PC-9 (cell line): Measurements from ENCODE around the gene DPEP1. TPM values are rescaled to one million over a fixed set of nuclear protein-coding genes. Genes with fewer than 3 reads are reported as not detected.

Source experiments
- BruUV-seq: library from RNA; stranded (reverse); fragments of 400-500 nt; replicated peaks from 2 replicates; lab custom pipeline; 2021; lab: Mats Ljungman, UMichigan
- CTCF ChIA-PET: fragments of 300-600 bp; sonication (Branson Sonifier 250); formaldehyde crosslinking; loops from one replicate; lab custom pipeline; 2022; ENCODE audit warnings: antibody characterized with exemption; lab: Charles Lee
- POLR2A ChIA-PET: fragments of 300-600 bp; sonication (Branson Sonifier 250); formaldehyde crosslinking; loops from one replicate; lab custom pipeline; 2022; ENCODE audit warnings: antibody characterized with exemption; ENCODE audit not compliant: unreplicated experiment; lab: Charles Lee
- DNase-seq, 2 experiments: peaks; one replicate each; pipeline versions ENCODE4 v3.0.0 to v3.0.0-alpha.2; 2015 to 2022; ENCODE audit warnings: mixed read lengths in 1 of 2
- H2AFZ ChIP-seq: fragments of 200-600 bp; sonication (generic); 2 replicates; pipeline ENCODE4 v1.8.1; 2017; ENCODE audit warnings: antibody characterized with exemption
- H3F3A ChIP-seq: fragments of 200-600 bp; sonication (generic); 2 replicates; pipeline ENCODE4 v1.8.1; 2017; ENCODE audit warnings: antibody characterized with exemption, mild to moderate bottlenecking, low read depth; ENCODE audit not compliant: insufficient read depth
- H3K27ac ChIP-seq: fragments of 200-600 bp; sonication (generic); 2 replicates; pipeline ENCODE4 v1.6.1; 2016; ENCODE audit warnings: mixed run types
- H3K27me3 ChIP-seq: fragments of 200-600 bp; sonication (generic); 2 replicates; pipeline ENCODE4 v1.6.1; 2016; ENCODE audit warnings: low read depth, mixed run types; ENCODE audit not compliant: insufficient read depth
- H3K36me3 ChIP-seq: fragments of 200-600 bp; sonication (generic); 2 replicates; pipeline ENCODE4 v1.6.1; 2016; ENCODE audit warnings: low read depth, mixed run types
- H3K4me1 ChIP-seq: fragments of 200-600 bp; sonication (generic); replicated peaks from 2 replicates; pipeline ENCODE4 v1.6.1; 2016; ENCODE audit warnings: mixed run types; ENCODE audit not compliant: insufficient read depth
- H3K4me2 ChIP-seq: fragments of 200-600 bp; sonication (generic); 2 replicates; pipeline ENCODE4 v1.6.1; 2017; ENCODE audit warnings: mixed run types
- H3K4me3 ChIP-seq: fragments of 200-600 bp; sonication (generic); 2 replicates; pipeline ENCODE4 v1.6.1; 2016; ENCODE audit warnings: mixed run types
- H3K79me2 ChIP-seq: fragments of 200-600 bp; sonication (generic); 2 replicates; pipeline ENCODE4 v1.6.1; 2017; ENCODE audit warnings: low read depth, mixed run types
- H3K9me2 ChIP-seq: fragments of 200-600 bp; sonication (generic); 2 replicates; pipeline ENCODE4 v1.8.1; 2017; ENCODE audit warnings: mild to moderate bottlenecking; ENCODE audit not compliant: insufficient read depth
- H3K9me3 ChIP-seq: fragments of 200-600 bp; sonication (generic); 2 replicates; pipeline ENCODE4 v1.8.1; 2016; ENCODE audit warnings: low read depth; ENCODE audit not compliant: insufficient read depth
- H4K20me1 ChIP-seq: fragments of 200-600 bp; sonication (generic); 2 replicates; pipeline ENCODE4 v1.8.1; 2017; ENCODE audit not compliant: insufficient read depth
- CTCF ChIP-seq: fragments of 200-600 bp; sonication (generic); conservative IDR thresholded peaks from 2 replicates; pipeline ENCODE4 v1.6.1; 2017; ENCODE audit warnings: mixed run types, antibody characterized with exemption, mild to moderate bottlenecking, moderate library complexity
- EZH2 ChIP-seq: fragments of 200-600 bp; sonication (generic); IDR thresholded peaks from 2 replicates; pipeline ENCODE4 v1.8.0; 2017; ENCODE audit warnings: antibody characterized with exemption, low read depth
- intact Hi-C: fragments of 100-400 bp; cut with micrococcal nuclease; formaldehyde crosslinking; loops from one replicate; pipeline ENCODE4 v1.10.0; 2022; ENCODE audit not compliant: unreplicated experiment
- total RNA-seq: library from RNA; stranded (reverse); gene quantifications from 2 replicates; pipeline ENCODE4 v1.2.3, GENCODE V29; 2021

The DPEP1 gene
- total RNA-seq, 1 experiment from 2014 or later, result not detected

GRCh38 chr16:89672177-89672941 lies 58.9 kb downstream of the DPEP1 start:
- no peak for DNase-seq
- ChIA-PET POLR2A (no interaction called here), CTCF (interaction anchor here (0.6 kb wide), 1 partner anchor 19 kb away, joined by 8 read pairs; no protein-coding TSS in a partner anchor)
- H3K4me3 ChIP-seq, result no peak overlapping the region
- intact Hi-C loops, result no loop called here
- TF ChIP-seq EZH2 (no peak), CTCF (no peak)
- H3K27me3 ChIP-seq, result no peaks in the 10 kb centered on the region
- 0 out of 2 replicates have a peak, but pooled peaks cover 4% of the 10 kb centered on the region for H3K4me1 ChIP-seq
- H3K79me2 ChIP-seq, result no peaks in the 10 kb centered on the region
- BruUV-seq, result no TSS peak
- no peaks in the 10 kb centered on the region for H3K9me2 ChIP-seq
- H4K20me1 ChIP-seq, result no peaks in the 10 kb centered on the region
- H3K4me2 ChIP-seq, result no peak overlapping the region
- H2AFZ ChIP-seq, result no peak overlapping the region
- H3F3A ChIP-seq, result peaks cover 7% of the 10 kb centered on the region; the same call in 1 of the 2 replicates
- H3K9me3 ChIP-seq, result peaks cover 5% of the 10 kb centered on the region; the same call in 1 of the 2 replicates
- no peak overlapping the region for H3K27ac ChIP-seq
- no peaks in the 10 kb centered on the region for H3K36me3 ChIP-seq

- intact Hi-C loops, result no loop called here
- H3K4me3 ChIP-seq, result no peak overlapping the region
- no peaks in the 10 kb centered on the region for H3K9me2 ChIP-seq
- no peaks in the 10 kb centered on the region for H3K27me3 ChIP-seq
- DNase-seq, result no peak
- H3K9me3 ChIP-seq, result peaks cover 15% of the 10 kb centered on the region
- BruUV-seq, result no TSS peak
- H4K20me1 ChIP-seq, result no peaks in the 10 kb centered on the region
- H2AFZ ChIP-seq, result no peak overlapping the region
- H3F3A ChIP-seq, result no peaks in the 10 kb centered on the region
- no peaks in the 10 kb centered on the region for H3K4me1 ChIP-seq
- H3K79me2 ChIP-seq, result no peaks in the 10 kb centered on the region
- H3K4me2 ChIP-seq, result no peak overlapping the region
- CTCF ChIA-PET, result interaction anchor here (0.6 kb wide), 1 partner anchor 11 kb away, joined by 5 read pairs; no protein-coding TSS in a partner anchor
- H3K27ac ChIP-seq, result no peak overlapping the region
- POLR2A ChIA-PET, result no interaction called here
- no peaks in the 10 kb centered on the region for H3K36me3 ChIP-seq
- no peak for TF ChIP-seq CTCF
- no peak for TF ChIP-seq EZH2
Observed at GRCh38 chr16:89678258-89678657, 64.8 kb downstream of the DPEP1 start.

- Histone ChIP-seq H3K9me2 (no peaks in the 10 kb centered on the region), H3F3A (peaks cover 13% of the 10 kb centered on the region), H3K36me3 (peaks cover 5% of the 10 kb centered on the region), H3K4me1 (peaks cover 11% of the 10 kb centered on the region), H3K9me3 (peaks cover 4% of the 10 kb centered on the region; the same call in 1 of the 2 replicates), H2AFZ (no peak overlapping the region), H3K79me2 (peaks cover 32% of the 10 kb centered on the region), H3K27ac (no peak overlapping the region), H4K20me1 (peaks cover 12% of the 10 kb centered on the region), H3K4me2 (peak overlapping the region; percentile 93; the same call in 1 of the 2 replicates), H3K4me3 (no peak overlapping the region), H3K27me3 (no peaks in the 10 kb centered on the region)
- BruUV-seq, result no TSS peak
- DNase-seq, result no peak
- intact Hi-C loops, result no loop called here
- no peak for TF ChIP-seq EZH2
- ChIA-PET POLR2A (interaction anchor here (0.6 to 0.7 kb wide), 3 partner anchors 12 to 351 kb away, joined by 3 to 16 read pairs (median 4); no protein-coding TSS in a partner anchor), CTCF (no interaction called here)
Observed at GRCh38 chr16:89685916-89686315, 72.5 kb downstream of the DPEP1 start.
